GM12873 (cell line): Measurements from ENCODE around the gene BRD7.

Experiments used
- CTCF ChIP-seq: IDR thresholded peaks from 2 replicates; pipeline ENCODE4 v1.5.1; 2012; ENCODE audit warnings: low read depth, mild to moderate bottlenecking, moderate library complexity, low read length, control low read depth; ENCODE audit not compliant: insufficient read depth; ENCODE audit errors: missing control alignments

Gene BRD7

GRCh38 chr16:50395763-50396710 is 27.2 kb upstream of the BRD7 start:
- TF ChIP-seq CTCF, result no peak

- TF ChIP-seq CTCF, result no peak
Observed at GRCh38 chr16:50393858-50394802, 25.3 kb upstream of the BRD7 start.

GRCh38 chr16:50393416-50393815 is 24.6 kb upstream of the BRD7 start:
- TF ChIP-seq CTCF, result no peak

GRCh38 chr16:50390914-50391716 is 22.3 kb upstream of the BRD7 start:
- TF ChIP-seq CTCF, result no peak

GRCh38 chr16:50390371-50390771 is 21.6 kb upstream of the BRD7 start:
- TF ChIP-seq CTCF, result no peak

- TF ChIP-seq CTCF, result no peak
Observed at GRCh38 chr16:50389900-50390299, 21.1 kb upstream of the BRD7 start.

- TF ChIP-seq CTCF, result no peak
Observed at GRCh38 chr16:50388496-50388895, 19.7 kb upstream of the BRD7 start.
